Activated CD8-positive, alpha-beta memory T cell treated with anti-CD3 and anti-CD28 coated beads for 24 hours (primary cell): ENCODE results near the gene CCDC150.
"Not testable (repeated sequence)": the region's sequence is repeated elsewhere in the genome, so short reads cannot be mapped to it uniquely, and the experiment has no call there.

Experiments
- DNase-seq: peaks from one replicate; pipeline ENCODE4 v3.0.0-alpha.2; 2020

The CCDC150 gene

DNA sequence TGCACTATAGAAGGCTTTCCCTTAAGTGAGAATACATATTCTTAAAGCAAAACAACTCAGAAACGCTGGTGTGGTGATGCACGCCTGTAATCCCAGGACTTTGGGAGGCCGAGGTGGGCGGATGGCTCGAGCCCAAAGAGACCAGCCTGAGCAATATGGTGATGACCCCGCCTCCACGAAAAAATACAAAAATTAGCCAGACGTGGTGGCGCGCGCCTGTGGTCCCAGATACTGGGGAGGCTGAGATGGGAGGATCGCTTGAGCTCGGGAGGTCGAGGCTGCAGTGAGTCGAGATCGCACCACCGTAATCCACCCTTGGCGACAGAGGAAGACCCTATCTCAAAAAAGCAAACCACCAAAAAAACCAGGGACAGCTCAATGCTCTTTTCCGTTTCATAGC, 750 bp upstream of the CCDC150 start:
- DNase-seq: no peak

DNA sequence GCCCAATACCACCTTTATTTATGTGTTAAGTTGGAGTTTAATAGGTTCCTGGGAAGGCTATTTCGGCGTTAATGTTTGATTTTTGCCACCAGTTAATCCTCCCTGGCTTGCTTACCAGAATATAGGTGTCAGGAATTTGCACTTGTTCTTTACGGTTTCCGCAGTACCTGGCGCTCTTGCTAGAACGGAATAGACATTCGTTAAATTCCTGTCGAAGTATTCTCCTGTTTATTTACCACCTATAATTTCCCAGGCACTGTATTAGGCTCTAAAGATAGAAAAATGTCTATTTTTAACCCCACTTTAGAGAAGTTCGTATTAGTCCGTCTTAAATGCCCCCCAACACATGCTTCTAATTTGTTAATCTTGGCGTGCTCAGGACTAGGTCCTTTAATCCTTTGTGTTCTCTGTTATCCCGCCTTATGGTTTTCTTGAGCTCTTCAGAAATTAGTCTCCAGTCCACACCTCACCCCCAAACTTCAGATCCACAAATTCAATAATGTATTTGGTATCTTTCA, 575 bp downstream of the CCDC150 start:
- no peak for DNase-seq

DNA sequence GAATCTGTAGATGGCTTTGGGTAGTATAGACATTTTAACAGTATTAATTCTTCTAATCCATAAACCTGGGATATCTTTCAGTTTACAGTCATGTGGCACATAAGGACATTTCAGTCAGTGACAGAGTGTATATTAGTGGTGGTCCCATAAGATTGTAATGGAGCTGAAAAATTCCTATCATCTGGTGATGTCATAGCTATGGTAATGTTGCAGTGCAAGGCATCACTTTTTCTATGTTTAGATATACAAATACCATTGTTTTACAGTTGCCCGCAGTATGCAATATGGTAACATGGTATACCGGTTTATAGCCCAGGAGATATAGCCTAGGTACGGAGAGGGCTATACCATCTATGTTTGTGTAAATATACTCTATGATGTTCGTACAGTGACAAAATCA, 9.7 kb downstream of the CCDC150 start:
- DNase-seq: no peak

GRCh38 chr2:196651387-196652094, 12.0 kb downstream of the CCDC150 start:
- DNase-seq: no peak

- DNase-seq: no peak
Observed at GRCh38 chr2:196652869-196653268, 13.4 kb downstream of the CCDC150 start.

DNA sequence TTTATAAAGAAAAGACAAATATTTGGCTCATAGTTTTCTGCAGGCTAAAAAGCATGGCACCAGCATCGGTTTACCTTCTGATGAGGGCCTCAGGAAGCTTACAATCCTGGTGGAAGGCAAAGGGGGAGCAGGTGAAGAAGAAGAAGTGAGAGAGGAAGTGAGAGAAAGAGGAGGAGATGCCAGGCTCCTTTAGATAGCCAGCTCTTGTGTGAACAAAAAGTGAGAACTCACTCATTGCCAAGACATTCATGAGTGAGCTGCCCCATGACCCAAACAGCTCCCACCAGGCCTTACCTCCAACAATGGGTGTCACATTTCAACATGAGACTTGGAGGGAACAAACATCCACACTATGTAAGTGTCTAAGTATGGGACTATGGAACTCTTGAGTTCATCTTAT, 14.3 kb downstream of the CCDC150 start:
- DNase-seq: no peak

DNA sequence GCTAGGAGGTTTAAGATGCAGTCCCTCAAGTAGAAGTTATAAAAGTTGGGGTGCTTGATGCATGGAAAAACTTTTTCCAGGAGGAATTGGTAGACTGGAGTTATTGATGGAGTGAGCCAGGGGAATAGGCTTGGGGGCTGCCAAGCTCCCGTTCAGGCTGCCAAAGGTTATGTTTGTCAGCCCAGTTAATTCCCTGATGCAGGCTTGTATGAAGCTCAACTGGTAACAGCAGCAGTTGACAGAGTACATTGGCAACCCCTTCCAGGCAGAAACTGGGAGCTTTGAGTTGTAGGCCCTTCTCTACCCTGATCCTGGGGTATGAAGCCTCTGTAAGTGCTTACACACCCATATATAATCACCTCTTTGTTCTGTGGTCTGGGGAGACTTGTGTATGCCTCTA, 16.2 kb downstream of the CCDC150 start:
- no peak for DNase-seq

GRCh38 chr2:196657333-196657732, 17.8 kb downstream of the CCDC150 start:
- no peak for DNase-seq

GRCh38 chr2:196659844-196660243, 20.3 kb downstream of the CCDC150 start:
- DNase-seq: no peak

GRCh38 chr2:196660244-196660643, 20.7 kb downstream of the CCDC150 start:
- DNase-seq: no peak

- no peak for DNase-seq
Observed at GRCh38 chr2:196670342-196670741, 30.8 kb downstream of the CCDC150 start.

- no peak for DNase-seq
Observed at GRCh38 chr2:196675963-196676362, 36.4 kb downstream of the CCDC150 start.

GRCh38 chr2:196677404-196677803, 37.9 kb downstream of the CCDC150 start:
- DNase-seq: no peak

DNA sequence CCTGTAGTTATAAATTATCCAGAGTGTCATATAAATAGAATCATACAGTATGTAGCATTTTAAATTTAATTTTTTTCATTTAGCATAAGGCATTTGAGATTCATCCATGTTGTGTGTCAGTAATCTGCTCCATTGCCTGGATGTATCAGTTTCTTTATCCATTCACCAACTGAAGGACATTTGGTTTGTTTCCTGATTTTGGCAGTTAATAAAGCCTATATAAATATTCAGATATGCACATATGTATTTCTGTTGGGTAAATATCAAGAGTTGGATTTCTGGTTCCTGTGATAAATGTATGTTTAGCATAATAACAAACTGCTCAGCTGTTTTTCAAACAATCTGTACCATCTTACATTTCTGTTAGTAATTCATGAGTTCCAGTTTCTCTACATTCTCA, 39.9 kb downstream of the CCDC150 start:
- DNase-seq: no peak

DNA sequence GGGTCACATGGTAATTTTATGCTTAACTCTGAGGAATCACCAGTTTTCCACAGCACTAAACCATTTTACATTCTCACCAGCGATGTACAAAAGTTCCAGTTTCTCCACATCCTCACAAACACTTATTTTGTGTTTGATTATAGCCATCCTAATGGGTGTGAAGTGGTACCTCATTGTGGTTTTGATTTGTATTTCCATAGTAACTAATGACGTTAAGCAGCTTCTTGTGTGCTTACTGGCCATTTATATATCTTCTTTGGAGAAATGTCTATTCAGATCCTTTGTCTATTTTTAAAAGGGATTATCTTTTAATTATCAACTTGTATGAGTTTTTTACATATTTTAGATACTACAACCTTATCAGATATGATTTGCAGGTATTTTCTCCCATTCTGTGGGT, 42.0 kb downstream of the CCDC150 start:
- no peak for DNase-seq

GRCh38 chr2:196685792-196686191, 46.3 kb downstream of the CCDC150 start:
- no peak for DNase-seq

- DNase-seq: not testable (repeated sequence)
Observed at GRCh38 chr2:196686737-196687136, 47.2 kb downstream of the CCDC150 start.

DNA sequence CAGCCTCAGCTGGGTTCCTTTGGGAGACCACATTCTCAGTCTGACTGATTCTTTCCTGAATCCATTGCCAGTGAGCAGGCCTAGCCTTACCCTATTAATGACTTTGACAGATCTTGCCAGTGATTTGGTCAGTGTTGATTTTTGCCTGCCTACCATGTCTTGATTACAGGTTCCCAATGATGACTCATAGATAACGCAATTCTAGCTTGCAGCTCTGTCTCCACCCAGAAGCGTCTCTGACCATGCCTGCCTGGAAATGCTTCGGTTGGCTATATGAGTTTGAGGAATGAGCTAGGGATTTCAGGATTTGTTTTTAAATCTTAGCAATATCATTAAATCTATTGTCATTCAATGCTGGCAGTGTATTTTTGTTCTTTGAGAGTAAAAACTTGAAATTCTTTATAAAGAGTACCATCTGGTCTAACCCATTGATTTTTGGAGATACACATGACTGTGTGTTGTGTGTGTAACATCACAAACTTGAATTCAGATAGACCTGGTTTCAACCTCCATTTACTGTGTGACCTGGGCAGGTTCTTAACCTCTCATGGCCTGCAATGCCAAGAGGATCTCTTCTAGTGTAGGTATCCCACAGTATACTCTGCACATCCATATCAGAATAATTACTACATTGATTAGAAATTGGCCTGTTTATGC, 57.0 kb downstream of the CCDC150 start:
- DNase-seq: no peak

- DNase-seq: no peak
Observed at GRCh38 chr2:196697825-196698224, 58.3 kb downstream of the CCDC150 start.

GRCh38 chr2:196702641-196703040, 63.1 kb downstream of the CCDC150 start:
- no peak for DNase-seq

- no peak for DNase-seq
Observed at GRCh38 chr2:196703695-196704094, 64.2 kb downstream of the CCDC150 start.

GRCh38 chr2:196710056-196710455, 70.5 kb downstream of the CCDC150 start:
- DNase-seq: not testable (repeated sequence)

DNA sequence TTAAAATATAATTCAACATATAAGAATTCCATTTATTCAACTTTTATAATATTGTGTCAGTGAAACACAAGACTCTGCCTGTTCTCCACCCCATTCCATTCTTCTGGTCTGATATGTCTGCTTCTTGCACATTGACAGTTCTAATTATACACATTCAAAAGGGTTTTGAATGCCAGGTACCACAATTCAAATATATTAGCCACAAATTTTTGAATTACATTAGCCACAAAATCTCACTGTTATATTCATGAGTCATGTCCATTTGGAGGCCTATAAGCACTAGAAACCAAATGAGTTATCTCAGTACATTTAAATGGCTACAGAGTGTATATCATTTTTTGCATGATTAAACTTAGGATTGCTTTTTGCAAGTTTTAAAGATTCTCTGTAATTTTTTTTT, 72.1 kb downstream of the CCDC150 start:
- no peak for DNase-seq

GRCh38 chr2:196712867-196713266, 73.4 kb downstream of the CCDC150 start:
- no peak for DNase-seq
